Muscle of leg (tissue), 16 donors: ENCODE results near the gene SLC22A15. TPM values are rescaled to one million over a fixed set of nuclear protein-coding genes. Genes with fewer than 3 reads are reported as not detected.

ENCODE experiments used
- DNase-seq: peaks from one replicate; pipeline ENCODE4 v3.0.0; 2013
- H3K27ac ChIP-seq: one replicate; pipeline ENCODE4 v1.5.1; 2013; ENCODE audit warnings: mild to moderate bottlenecking, low read length, control low read depth
- H3K27me3 ChIP-seq: one replicate; pipeline ENCODE4 v1.6.1; 2013; ENCODE audit warnings: low read length; ENCODE audit not compliant: control insufficient read depth, insufficient read depth
- H3K36me3 ChIP-seq: one replicate; pipeline ENCODE4 v1.6.1; 2013; ENCODE audit warnings: low read length; ENCODE audit not compliant: control insufficient read depth, insufficient read depth
- H3K4me1 ChIP-seq: one replicate; pipeline ENCODE4 v1.6.1; 2013; ENCODE audit warnings: low read length; ENCODE audit not compliant: control insufficient read depth, insufficient read depth
- H3K4me3 ChIP-seq: one replicate; pipeline ENCODE4 v1.5.1; 2013; ENCODE audit warnings: low read length, control low read depth
- H3K9me3 ChIP-seq: replicated peaks from 2 replicates; pipeline ENCODE4 v1.6.1; 2013; ENCODE audit warnings: low read depth, low read length; ENCODE audit not compliant: control insufficient read depth
- WGBS: methylation state at CpG from one replicate; pipeline ENCODE4 v1.1.5; 2013; ENCODE audit warnings: missing lambda C conversion rate; ENCODE audit not compliant: insufficient coverage; 5-methylcytosine and 5-hydroxymethylcytosine counted together
- long read RNA-seq, 11 donors: transcript quantifications; one replicate each; lab custom pipeline, GENCODE V29; 2026
- polyA plus RNA-seq, 8 donors: library from polyadenylated mRNA; unstranded; fragments of 120-200 nt; gene quantifications; one replicate each; pipeline versions ENCODE4 v1.2.1 to v1.2.3, GENCODE V29; 2013; ENCODE audit warnings: inconsistent platforms in 1 of 8, low replicate concordance in 1 of 8; ENCODE audit not compliant: insufficient read length in 8 of 8, insufficient read depth in 1 of 8
- total RNA-seq: library from RNA; stranded (reverse); fragments of 120-200 nt; gene quantifications from one replicate; pipeline ENCODE4 v1.2.4, GENCODE V29; 2013

The SLC22A15 gene
- total RNA-seq: 0.53 TPM
- polyA plus RNA-seq: 1 to 10 TPM in 1 of 8 donors, under 1 TPM in 7; 0.40 to 1.1 (median 0.52) TPM
- long read RNA-seq, donor 1: 0 reads
- long read RNA-seq, donor 2: 0 reads
- long read RNA-seq, donor 3: 0 reads
- long read RNA-seq, donor 4: 0 reads
- long read RNA-seq, donor 5: 0 reads
- long read RNA-seq, donor 6: 0 reads
- long read RNA-seq, donor 7: 0 reads
- long read RNA-seq, donor 8: 0 reads
- long read RNA-seq, donor 9: 0 reads
- long read RNA-seq, donor 10: 0 reads
- long read RNA-seq, donor 11: 0 reads

- H3K36me3 ChIP-seq: no peaks in the 10 kb centered on the region
- peak; percentile 59 for DNase-seq
- no peaks in the 10 kb centered on the region for H3K4me1 ChIP-seq
- H3K9me3 ChIP-seq: no peaks in the 10 kb centered on the region
- no peak within 1 kb of the TSS for H3K27ac ChIP-seq
- peaks cover 27% of the 10 kb centered on the region for H3K27me3 ChIP-seq
- WGBS: under 1% methylated on average over 72 of the region's 91 CpGs
- H3K4me3 ChIP-seq: peak within 1 kb of the TSS; percentile 43
Observed at GRCh38 chr1:115976062-115976920, at the start of gene SLC22A15. Gene SLC22A15, plus strand, starts transcription at chr1:115976513. Its CDS starts 115 bp downstream, at chr1:115976628.

DNA sequence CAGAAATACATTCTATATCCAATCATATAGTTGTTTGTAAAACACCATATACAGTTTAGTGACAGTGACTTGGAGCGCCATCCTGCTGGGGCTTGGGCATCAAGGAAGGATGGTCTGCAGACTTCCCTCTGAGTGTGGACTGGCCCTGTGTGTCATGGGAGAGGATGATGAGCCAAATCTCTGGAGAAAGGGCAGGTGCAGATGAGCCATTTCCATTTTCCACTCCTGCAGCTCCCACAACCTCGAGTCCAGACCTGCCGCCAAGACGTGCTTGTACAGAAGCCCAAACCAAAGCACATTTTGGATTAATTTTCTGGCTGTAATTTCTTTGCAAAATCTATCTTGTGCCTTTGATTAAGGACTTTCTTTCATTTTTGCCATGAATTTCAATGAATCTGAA, 48.3 kb upstream of the SLC22A15 start:
- no peaks in the 10 kb centered on the region for H3K9me3 ChIP-seq
- no peak overlapping the region for H3K4me3 ChIP-seq
- DNase-seq: peak; percentile 14
- H3K36me3 ChIP-seq: no peaks in the 10 kb centered on the region
- WGBS: 70% methylated on average over 2 of the region's 4 CpGs
- no peaks in the 10 kb centered on the region for H3K27me3 ChIP-seq
- H3K27ac ChIP-seq: no peak overlapping the region
- no peaks in the 10 kb centered on the region for H3K4me1 ChIP-seq

DNA sequence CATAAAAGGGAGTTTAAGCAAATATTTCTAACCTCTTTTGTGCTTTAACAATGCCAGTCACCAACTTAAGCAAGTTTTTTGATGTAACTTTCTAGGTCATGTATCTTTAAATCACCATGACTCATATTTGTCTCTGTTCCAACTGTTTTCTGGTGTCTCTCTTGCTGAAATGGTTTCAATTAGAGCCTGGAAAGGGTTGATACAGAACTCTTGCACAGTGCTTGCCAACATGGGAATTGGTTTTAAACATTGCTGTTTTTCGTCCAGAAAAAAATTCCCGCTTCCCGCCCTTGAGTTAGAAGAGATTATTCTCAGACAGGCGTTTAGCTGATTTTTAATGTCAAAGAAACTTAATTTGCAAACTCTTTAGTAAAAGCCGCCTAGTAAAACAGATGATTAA, 46.4 kb upstream of the SLC22A15 start:
- no peak overlapping the region for H3K27ac ChIP-seq
- H3K27me3 ChIP-seq: no peaks in the 10 kb centered on the region
- no CpG with 5 or more reads among the region's 5 CpGs for WGBS
- peak; percentile 90 for DNase-seq
- no peak overlapping the region for H3K4me3 ChIP-seq
- H3K9me3 ChIP-seq: no peaks in the 10 kb centered on the region
- no peaks in the 10 kb centered on the region for H3K36me3 ChIP-seq
- H3K4me1 ChIP-seq: no peaks in the 10 kb centered on the region

DNA sequence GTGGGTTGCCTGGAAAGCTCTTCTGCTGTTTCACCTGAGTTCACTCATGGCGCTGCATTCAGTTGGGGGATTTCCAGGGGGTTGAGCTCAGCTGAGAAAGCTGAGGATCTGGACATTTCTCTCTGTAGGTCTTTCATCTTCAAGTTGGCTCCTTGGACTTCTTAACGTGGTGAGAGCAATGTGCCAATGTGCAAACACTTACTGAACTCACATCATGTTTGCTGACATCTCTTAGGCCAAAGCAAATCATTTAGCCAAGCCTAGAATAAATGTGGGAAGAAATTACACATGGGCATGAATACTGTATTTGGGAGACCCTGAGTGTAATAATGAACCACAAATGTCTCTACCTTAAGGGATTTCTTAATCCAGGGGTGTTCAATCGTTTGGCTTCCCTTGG, 42.7 kb upstream of the SLC22A15 start:
- 50% methylated on average over 1 of the region's 3 CpGs for WGBS
- H3K27ac ChIP-seq: no peak overlapping the region

DNA sequence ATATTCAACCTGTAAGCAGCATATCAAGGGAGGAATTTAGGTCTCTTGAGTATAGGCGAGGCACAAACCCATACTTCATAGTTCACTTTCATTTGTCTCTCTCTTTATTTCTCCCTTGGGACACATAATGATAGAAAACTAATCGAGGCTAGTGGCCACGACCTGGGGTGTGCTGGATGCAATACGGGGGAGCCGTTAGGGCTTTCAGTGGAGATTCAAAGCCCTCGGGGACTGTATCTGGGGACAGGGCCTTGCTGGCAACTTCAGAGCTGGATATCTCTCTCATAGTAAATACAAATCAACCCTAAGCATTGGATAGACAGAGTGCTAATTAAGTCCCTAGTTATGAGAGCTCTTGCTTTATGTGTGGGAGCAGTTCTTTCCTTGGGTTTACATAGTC, 36.9 kb upstream of the SLC22A15 start:
- 77% methylated on average over 3 of the region's 6 CpGs for WGBS
- H3K27me3 ChIP-seq: peaks cover 2% of the 10 kb centered on the region
- H3K4me1 ChIP-seq: no peaks in the 10 kb centered on the region
- no peak overlapping the region for H3K27ac ChIP-seq
- no peak for DNase-seq
- no peaks in the 10 kb centered on the region for H3K9me3 ChIP-seq
- H3K4me3 ChIP-seq: no peak overlapping the region
- H3K36me3 ChIP-seq: no peaks in the 10 kb centered on the region

More for the DNA sequence above, 42.7 kb upstream of the SLC22A15 start:
- Histone ChIP-seq H3K4me1 (no peaks in the 10 kb centered on the region), H3K9me3 (no peaks in the 10 kb centered on the region), H3K4me3 (no peak overlapping the region), H3K36me3 (no peaks in the 10 kb centered on the region), H3K27me3 (peaks cover 2% of the 10 kb centered on the region)
- no peak for DNase-seq

- WGBS: no CpG with 5 or more reads among the region's 3 CpGs
- Histone ChIP-seq H3K27me3 (no peaks in the 10 kb centered on the region), H3K4me1 (no peaks in the 10 kb centered on the region), H3K4me3 (no peak overlapping the region), H3K36me3 (no peaks in the 10 kb centered on the region), H3K9me3 (no peaks in the 10 kb centered on the region), H3K27ac (no peak overlapping the region)
- no peak for DNase-seq
Observed at GRCh38 chr1:115946116-115946515, 30.2 kb upstream of the SLC22A15 start.

- 89% methylated on average over 1 of the region's 2 CpGs for WGBS
- no peak overlapping the region for H3K27ac ChIP-seq
- no peaks in the 10 kb centered on the region for H3K9me3 ChIP-seq
- H3K4me3 ChIP-seq: no peak overlapping the region
- H3K4me1 ChIP-seq: no peaks in the 10 kb centered on the region
- no peaks in the 10 kb centered on the region for H3K27me3 ChIP-seq
- no peaks in the 10 kb centered on the region for H3K36me3 ChIP-seq
- DNase-seq: no peak
Observed at GRCh38 chr1:115949156-115949555, 27.2 kb upstream of the SLC22A15 start.

DNA sequence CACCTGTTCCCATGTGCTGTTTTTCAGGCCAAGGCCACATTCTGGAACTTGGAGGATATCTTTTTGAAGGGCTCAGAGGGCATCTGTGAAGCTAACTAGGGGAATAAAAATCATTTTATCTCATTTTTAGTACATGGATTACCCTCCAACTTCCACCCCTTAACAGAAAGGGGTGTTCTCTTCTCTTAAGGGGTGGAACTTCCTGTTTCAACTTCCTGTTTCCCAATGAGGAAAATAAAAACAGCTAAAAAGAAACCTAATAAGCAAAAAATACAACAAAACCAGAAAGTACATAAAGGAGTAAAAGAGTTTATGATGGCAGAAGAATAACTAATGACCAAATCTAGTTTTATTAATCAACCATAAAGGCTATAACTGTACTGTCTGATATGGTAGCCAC, 24.8 kb upstream of the SLC22A15 start:
- Histone ChIP-seq H3K27me3 (no peaks in the 10 kb centered on the region), H3K9me3 (no peaks in the 10 kb centered on the region), H3K4me3 (no peak overlapping the region), H3K4me1 (no peaks in the 10 kb centered on the region), H3K27ac (no peak overlapping the region), H3K36me3 (no peaks in the 10 kb centered on the region)
- DNase-seq: no peak

DNA sequence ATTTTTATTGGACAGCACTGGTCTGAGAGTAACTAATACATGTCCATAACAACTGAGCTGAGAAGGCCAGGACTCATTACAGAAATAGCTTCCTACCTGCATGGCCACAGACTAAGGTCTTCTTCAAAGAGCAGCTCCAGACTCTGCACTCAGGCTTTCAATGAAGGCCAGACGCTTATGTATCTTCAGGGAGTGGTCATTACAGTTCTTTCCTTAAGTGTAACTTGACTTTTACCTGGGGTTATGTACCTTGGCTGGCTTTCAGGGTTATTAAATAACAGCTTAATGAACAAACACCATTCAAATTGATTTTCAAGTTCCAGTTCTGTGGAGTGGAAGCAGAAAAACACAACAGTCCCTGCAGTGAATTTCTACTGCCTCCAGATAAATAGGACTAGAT, 23.8 kb upstream of the SLC22A15 start:
- H3K36me3 ChIP-seq: no peaks in the 10 kb centered on the region
- WGBS: no CpG with 5 or more reads among the region's 1 CpG
- no peaks in the 10 kb centered on the region for H3K9me3 ChIP-seq
- DNase-seq: no peak
- no peaks in the 10 kb centered on the region for H3K27me3 ChIP-seq
- no peak overlapping the region for H3K27ac ChIP-seq
- H3K4me1 ChIP-seq: no peaks in the 10 kb centered on the region
- no peak overlapping the region for H3K4me3 ChIP-seq

- no peaks in the 10 kb centered on the region for H3K4me1 ChIP-seq
- no CpG with 5 or more reads among the region's 1 CpG for WGBS
- no peak for DNase-seq
- no peak overlapping the region for H3K27ac ChIP-seq
- H3K36me3 ChIP-seq: no peaks in the 10 kb centered on the region
- no peaks in the 10 kb centered on the region for H3K9me3 ChIP-seq
- H3K27me3 ChIP-seq: no peaks in the 10 kb centered on the region
- H3K4me3 ChIP-seq: no peak overlapping the region
Observed at GRCh38 chr1:115953180-115953579, 23.1 kb upstream of the SLC22A15 start.
